ENCODE results near the gene FXYD7.
A peak's percentile ranks its signal among the peaks of the same experiment; 100 is the strongest.
"Not testable (repeated sequence)": the region's sequence is repeated elsewhere in the genome, so short reads cannot be mapped to it uniquely, and the experiment has no call there.

Gene FXYD7

GRCh38 chr19:35194012-35194984, 51.2 kb downstream of the FXYD7 start:
- Histone ChIP-seq H3K4me3 (ENCODE audit: low read depth, low read length, poor library complexity, severe bottlenecking) (no peak overlapping the region), H3K9me3 (ENCODE audit: low read length) (peaks cover 6% of the 10 kb centered on the region), H3K79me2 (ENCODE audit: insufficient read depth, low read length) (no peaks in the 10 kb centered on the region), H3K27me3 (ENCODE audit: insufficient read depth, low read length) (no peaks in the 10 kb centered on the region), H3K27ac (ENCODE audit: low read depth, low read length, poor library complexity, severe bottlenecking) (no peak overlapping the region), H2AFZ (ENCODE audit: low read length) (peak overlapping the region; percentile 11; the same call in 1 of the 2 replicates), H3K9me2 (ENCODE audit: low read depth, low read length) (no peaks in the 10 kb centered on the region), H3F3A (ENCODE audit: insufficient read depth, low read length) (no peaks in the 10 kb centered on the region; the same call in 1 of the 2 replicates), H3K4me1 (ENCODE audit: insufficient read depth, low read length, severe bottlenecking) (peaks cover 8% of the 10 kb centered on the region), H3K9ac (ENCODE audit: low read length) (no peak overlapping the region), H3K36me3 (ENCODE audit: insufficient read depth, low read length) (no peaks in the 10 kb centered on the region), H4K20me1 (ENCODE audit: insufficient read depth, low read length) (no peaks in the 10 kb centered on the region), H3K4me2 (ENCODE audit: low read length) (no peak overlapping the region)
- TF ChIP-seq EZH2 (IDR thresholded peaks at IDR 0.05; ENCODE audit: borderline replicate concordance, low read length) (no peak), CTCF (IDR thresholded peaks at IDR 0.05; ENCODE audit: low read length) (peak; percentile 28; the same call in 1 of the 2 replicates)

GRCh38 chr19:35195830-35196229, 52.8 kb downstream of the FXYD7 start:
- peaks cover 6% of the 10 kb centered on the region for H3K9me3 ChIP-seq (ENCODE audit: low read length)
- no peak overlapping the region for H3K4me2 ChIP-seq (ENCODE audit: low read length)
- peaks cover 12% of the 10 kb centered on the region for H3K4me1 ChIP-seq (ENCODE audit: insufficient read depth, low read length, severe bottlenecking)
- H3K36me3 ChIP-seq (ENCODE audit: insufficient read depth, low read length): no peaks in the 10 kb centered on the region
- no peaks in the 10 kb centered on the region for H4K20me1 ChIP-seq (ENCODE audit: insufficient read depth, low read length)
- H3K9me2 ChIP-seq (ENCODE audit: low read depth, low read length): no peaks in the 10 kb centered on the region
- H2AFZ ChIP-seq (ENCODE audit: low read length): no peak overlapping the region
- no peaks in the 10 kb centered on the region for H3K79me2 ChIP-seq (ENCODE audit: insufficient read depth, low read length)
- no peak overlapping the region for H3K4me3 ChIP-seq (ENCODE audit: low read depth, low read length, poor library complexity, severe bottlenecking)
- TF ChIP-seq CTCF (IDR thresholded peaks at IDR 0.05; ENCODE audit: low read length) (no peak), EZH2 (IDR thresholded peaks at IDR 0.05; ENCODE audit: borderline replicate concordance, low read length) (no peak)
- H3K9ac ChIP-seq (ENCODE audit: low read length): no peak overlapping the region
- no peaks in the 10 kb centered on the region; the same call in 1 of the 2 replicates for H3F3A ChIP-seq (ENCODE audit: insufficient read depth, low read length)
- no peak overlapping the region for H3K27ac ChIP-seq (ENCODE audit: low read depth, low read length, poor library complexity, severe bottlenecking)
- no peaks in the 10 kb centered on the region for H3K27me3 ChIP-seq (ENCODE audit: insufficient read depth, low read length)

- not testable (repeated sequence) for H3K9me2 ChIP-seq (ENCODE audit: low read depth, low read length); H3K4me2 ChIP-seq (ENCODE audit: low read length); H3K9ac ChIP-seq (ENCODE audit: low read length); H2AFZ ChIP-seq (ENCODE audit: low read length); H3K27me3 ChIP-seq (ENCODE audit: insufficient read depth, low read length); H3K4me3 ChIP-seq (ENCODE audit: low read depth, low read length, poor library complexity, severe bottlenecking); H3K36me3 ChIP-seq (ENCODE audit: insufficient read depth, low read length); H3K9me3 ChIP-seq (ENCODE audit: low read length); H4K20me1 ChIP-seq (ENCODE audit: insufficient read depth, low read length); H3K27ac ChIP-seq (ENCODE audit: low read depth, low read length, poor library complexity, severe bottlenecking); H3K79me2 ChIP-seq (ENCODE audit: insufficient read depth, low read length); H3F3A ChIP-seq (ENCODE audit: insufficient read depth, low read length)
- peaks cover 21% of the 10 kb centered on the region for H3K4me1 ChIP-seq (ENCODE audit: insufficient read depth, low read length, severe bottlenecking)
These were observed 53.8 kb downstream of the FXYD7 start for GRCh38 chr19:35196861-35197260.

All from OCI-LY1 (cell line).